GM13977 (cell line): Measurements from ENCODE around the gene KRTAP13-2.
A peak's percentile ranks its signal among the peaks of the same experiment; 100 is the strongest.

Experiments used
- DNase-seq: peaks from one replicate; pipeline ENCODE4 v3.0.0; 2012; ENCODE audit warnings: low spot score
- CTCF ChIP-seq: IDR thresholded peaks from 2 replicates; pipeline ENCODE4 v1.5.1; 2012; ENCODE audit warnings: mild to moderate bottlenecking, control low read depth; ENCODE audit not compliant: insufficient read depth; ENCODE audit errors: extremely low read depth, missing control alignments
- in situ Hi-C: fragments of 300-500 bp; cut with MboI; formaldehyde crosslinking; loops from one replicate; pipeline ENCODE4 v1.12.0; 2022; ENCODE audit warnings: low sequenced_read_pairs, low pct_unique_long_range_greater_than_20kb, mixed read lengths, inconsistent platforms; ENCODE audit not compliant: unreplicated experiment

The KRTAP13-2 gene

GRCh38 chr21:30372139-30372770 lies at the start of gene KRTAP13-2:
KRTAP13-2 (minus strand) TSS chr21:30372271; CDS start chr21:30372213, 58 bp downstream.
- DNase-seq: no peak
- no peak for TF ChIP-seq CTCF
- in situ Hi-C loops: loop anchor here (25.0 kb wide), 1 partner anchor 90 kb away; no protein-coding TSS in a partner anchor

GRCh38 chr21:30415993-30416392 lies 43.9 kb upstream of the KRTAP13-2 start:
- in situ Hi-C loops: no loop called here
- DNase-seq: no peak
- TF ChIP-seq CTCF: no peak

- TF ChIP-seq CTCF: peak; percentile 35
- in situ Hi-C loops: no loop called here
- DNase-seq: no peak
Measured at GRCh38 chr21:30408782-30409494, 36.9 kb upstream of the KRTAP13-2 start.

- no peak for DNase-seq
- in situ Hi-C loops: no loop called here
- TF ChIP-seq CTCF: no peak
Measured at GRCh38 chr21:30395731-30396130, 23.7 kb upstream of the KRTAP13-2 start, which contains the start of gene KRTAP13-1. KRTAP13-1 (plus strand) TSS chr21:30396031; CDS start chr21:30396087, 56 bp downstream.

- no peak for TF ChIP-seq CTCF
- DNase-seq: no peak
Measured at GRCh38 chr21:30391492-30392025, 19.5 kb upstream of the KRTAP13-2 start.

GRCh38 chr21:30382201-30382600 lies 10.1 kb upstream of the KRTAP13-2 start:
- TF ChIP-seq CTCF: no peak
- in situ Hi-C loops: no loop called here
- DNase-seq: no peak

More at GRCh38 chr21:30391492-30392025, 19.5 kb upstream of the KRTAP13-2 start:
- in situ Hi-C loops: no loop called here
